Eye (tissue), 1 donor: Measurements from ENCODE around the gene PI4KB.

Source experiments
- DNase-seq: peaks from one replicate; pipeline ENCODE4 v3.0.0-alpha.2; 2015

Gene PI4KB

GRCh38 chr1:151346082-151346768 is 19.0 kb upstream of the PI4KB start:
- DNase-seq, result no peak

DNA sequence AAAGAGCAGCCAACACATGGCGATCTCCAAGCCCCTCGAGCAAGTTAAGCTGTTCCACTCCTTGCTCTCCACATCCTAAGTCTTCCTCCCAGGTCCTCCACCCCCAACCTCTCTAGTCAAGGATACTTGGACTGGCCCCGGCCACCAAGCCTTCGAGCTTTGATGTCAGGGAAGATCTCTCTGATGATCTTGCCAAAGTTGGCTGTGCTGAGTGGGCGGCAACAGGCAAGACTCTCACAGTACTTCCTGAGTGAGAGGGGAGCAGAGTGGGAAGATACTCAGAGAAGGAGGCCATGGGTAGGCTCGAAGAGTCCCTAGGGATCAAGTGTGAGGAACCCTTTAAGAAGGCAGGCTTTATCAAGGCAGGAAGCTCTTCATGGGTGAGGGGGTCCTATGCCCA is 17.1 kb upstream of the PI4KB start:
- DNase-seq, result no peak

DNA sequence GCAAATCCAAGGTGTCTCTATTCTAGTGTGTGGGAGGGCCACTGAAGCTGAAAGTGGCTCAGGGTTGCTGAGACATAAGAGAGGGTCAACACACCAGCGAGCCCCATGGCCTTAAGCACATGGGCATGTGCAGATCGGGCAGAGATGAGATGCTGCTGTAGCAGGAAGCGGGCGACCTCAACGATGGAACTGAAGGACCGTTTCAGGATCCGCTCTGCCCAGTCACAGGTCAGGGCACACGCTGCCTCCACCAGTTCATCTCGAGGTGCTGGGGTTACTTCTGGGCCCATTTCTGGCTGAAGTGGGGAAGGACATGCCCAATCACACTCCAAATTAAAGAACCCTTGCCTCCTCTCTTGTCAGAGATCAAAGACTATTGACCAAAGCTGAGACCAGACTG is 16.4 kb upstream of the PI4KB start:
- no peak for DNase-seq

GRCh38 chr1:151342569-151342968 is 15.4 kb upstream of the PI4KB start:
- no peak for DNase-seq

- DNase-seq, result no peak
Measured at GRCh38 chr1:151342021-151342420, 14.8 kb upstream of the PI4KB start.

DNA sequence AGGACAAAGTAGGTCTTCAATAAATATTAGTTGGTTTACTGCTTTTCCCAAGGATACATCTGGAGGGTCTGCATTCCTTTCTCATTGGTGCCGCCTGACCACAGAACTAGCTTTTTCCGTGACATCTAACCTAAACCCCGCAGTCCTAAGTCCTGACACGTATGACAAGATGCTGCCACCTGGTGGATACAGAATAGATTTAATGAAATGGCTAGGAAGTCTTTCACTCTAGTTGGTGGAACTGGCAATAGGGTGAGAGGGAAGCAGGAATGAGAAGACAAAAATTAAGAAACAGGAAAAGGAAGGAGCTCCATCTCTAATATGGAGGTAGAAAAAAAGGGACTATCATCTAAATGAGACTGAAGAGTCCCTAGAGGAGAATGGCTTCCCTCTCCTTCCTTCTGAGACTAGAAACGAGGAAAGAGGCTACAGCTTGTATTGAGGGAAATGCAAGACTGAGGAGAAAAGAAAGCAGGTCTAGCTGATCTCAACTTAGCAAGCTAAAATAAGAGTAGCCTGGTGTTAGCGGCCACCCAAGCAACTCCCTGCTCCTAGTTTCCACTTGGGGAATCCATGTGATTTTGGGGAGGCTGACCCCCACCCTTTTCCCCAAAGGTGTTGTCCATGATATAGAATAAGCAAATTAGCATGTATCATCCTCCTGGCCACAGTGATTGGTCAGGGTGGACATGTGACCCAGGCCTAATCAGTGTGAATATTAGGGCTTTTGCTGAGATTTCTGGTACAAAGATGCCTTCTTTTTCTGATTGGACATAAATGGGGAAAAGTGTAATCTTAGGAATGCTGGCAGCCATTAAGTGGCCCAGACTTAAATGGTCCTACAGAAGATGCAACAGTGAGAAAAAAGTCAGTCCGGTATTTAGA is 13.9 kb upstream of the PI4KB start:
- peak; percentile 89 for DNase-seq

DNA sequence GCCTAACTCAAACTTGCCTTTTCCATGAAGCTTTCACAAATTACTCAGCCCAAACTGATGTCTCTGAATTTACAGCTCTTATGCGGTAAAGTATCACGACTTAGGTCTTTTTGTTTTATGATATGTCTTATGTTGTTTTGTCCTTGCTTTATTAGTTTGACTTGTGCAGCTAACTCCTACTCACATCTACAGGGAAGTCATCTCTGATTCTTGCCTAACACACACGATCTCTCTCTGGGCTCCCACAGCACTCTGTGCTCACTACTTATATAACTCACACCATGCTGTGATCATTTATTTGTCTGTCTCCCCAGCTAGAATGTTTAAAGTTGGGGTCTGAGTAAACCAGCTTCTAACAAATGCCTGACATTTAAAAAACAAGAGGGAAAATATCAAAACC is 9.3 kb upstream of the PI4KB start:
- no peak for DNase-seq

DNA sequence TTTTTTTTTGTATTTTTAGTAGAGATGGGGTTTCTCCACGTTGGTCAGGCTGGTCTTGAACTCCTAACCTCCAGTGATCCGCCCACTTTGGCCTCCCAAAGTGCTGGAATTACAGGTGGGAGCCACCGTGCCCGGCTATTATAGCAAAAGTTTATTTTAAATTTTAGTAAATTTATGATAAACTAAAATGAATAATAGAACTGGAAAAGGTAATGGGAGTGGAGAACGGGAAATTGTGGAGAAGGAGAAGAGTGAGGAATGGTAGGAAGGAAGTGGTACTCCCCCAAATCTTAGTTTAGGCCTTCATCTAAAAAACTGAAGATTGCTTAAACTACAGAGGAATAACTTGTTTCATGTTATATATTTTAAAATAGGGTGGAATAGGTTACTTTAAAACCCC is 7.6 kb upstream of the PI4KB start:
- DNase-seq, result no peak

DNA sequence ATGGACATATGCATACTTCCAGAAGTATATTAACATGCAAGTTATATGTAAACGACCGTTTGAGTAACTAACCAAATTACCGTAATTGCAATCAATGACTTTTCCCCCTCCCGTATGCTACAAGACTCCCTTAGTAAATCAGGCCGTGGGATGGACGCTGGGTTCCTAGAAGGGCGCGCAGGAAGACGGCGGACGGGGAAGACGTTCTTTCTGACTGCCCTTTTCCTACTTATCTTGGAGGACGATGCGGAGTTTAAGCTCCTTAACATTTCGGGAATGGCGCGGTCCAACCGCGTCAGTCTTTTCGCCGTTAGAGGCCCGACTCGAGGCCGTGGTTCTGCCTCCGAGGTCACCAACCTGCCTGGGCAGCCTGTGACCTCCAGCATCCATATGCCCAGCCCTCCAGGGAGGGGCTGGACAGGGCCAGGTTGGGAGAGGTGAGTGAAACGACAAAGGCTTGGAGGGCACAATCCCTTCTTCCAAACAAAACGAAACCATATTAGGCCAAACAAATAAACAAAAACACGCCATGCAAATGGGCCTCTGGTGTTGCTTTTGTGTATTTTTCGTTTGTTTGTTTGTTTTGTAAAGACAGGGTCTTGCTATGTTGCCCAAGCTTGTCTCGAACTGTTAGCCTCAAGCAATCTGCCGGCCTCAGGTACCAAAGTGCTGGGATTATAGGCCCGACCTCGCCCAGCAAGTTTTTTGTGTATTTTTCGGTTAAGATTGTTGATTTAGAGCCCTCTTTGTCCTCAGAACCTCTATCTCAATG is 873 bp upstream of the PI4KB start:
- DNase-seq, result no peak

- peak; percentile 56 for DNase-seq
Measured at GRCh38 chr1:151326619-151327222, 495 bp downstream of the PI4KB start.

DNA sequence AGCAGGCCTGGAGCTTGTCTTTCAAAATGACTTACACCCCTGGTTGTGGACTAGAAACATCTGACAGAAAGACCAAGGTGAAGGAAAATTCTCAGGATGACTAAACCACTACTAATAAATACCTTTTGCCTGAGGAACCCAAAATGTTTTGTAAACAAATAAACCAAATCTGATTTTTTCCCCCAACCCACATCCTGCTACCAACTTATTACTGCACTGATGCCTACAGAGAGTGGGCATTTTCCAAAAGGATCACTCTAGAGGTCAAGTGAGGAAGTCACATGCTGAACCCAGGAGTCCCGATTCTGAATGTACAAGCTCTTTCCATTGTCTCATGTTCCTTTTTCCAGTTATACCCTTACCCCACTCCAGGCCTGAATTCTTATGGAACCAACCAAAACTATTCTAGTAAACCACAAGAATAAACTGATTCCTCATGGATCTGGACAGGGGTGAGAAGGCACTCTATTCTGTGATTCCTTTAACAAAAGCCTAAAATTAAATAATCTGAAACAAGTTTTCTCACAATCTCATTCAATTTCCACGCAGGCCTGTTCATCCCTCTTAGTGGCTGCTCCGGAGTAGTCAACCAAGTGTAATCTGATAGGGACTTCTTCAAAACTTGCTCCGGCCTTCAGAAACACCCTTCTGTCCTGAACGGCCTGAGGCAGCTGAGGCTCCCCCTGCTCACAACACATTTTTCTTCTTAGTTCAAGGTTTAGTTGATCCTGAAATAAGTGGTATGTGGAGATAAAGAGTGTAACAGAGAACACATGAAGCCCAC is 1.4 kb downstream of the PI4KB start:
- no peak for DNase-seq

DNA sequence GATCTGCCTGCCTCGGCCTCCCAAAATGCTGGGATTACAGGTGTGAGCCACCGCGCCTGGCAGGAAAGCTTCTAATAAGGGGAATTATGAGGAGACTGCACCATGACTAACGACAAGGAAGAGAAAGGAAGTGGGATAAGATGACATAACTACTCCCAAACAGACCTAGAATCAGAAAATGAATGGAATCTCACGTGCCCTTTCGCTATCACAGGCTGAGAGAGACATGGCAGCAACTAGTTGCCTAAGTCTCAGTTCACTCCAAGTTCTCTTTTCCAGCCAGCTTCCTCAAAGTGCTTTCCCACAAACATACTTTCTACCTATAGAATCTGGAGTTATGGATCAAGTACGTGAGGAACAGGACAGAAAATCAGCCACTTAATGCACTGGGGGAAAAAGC is 2.0 kb downstream of the PI4KB start:
- DNase-seq, result no peak

DNA sequence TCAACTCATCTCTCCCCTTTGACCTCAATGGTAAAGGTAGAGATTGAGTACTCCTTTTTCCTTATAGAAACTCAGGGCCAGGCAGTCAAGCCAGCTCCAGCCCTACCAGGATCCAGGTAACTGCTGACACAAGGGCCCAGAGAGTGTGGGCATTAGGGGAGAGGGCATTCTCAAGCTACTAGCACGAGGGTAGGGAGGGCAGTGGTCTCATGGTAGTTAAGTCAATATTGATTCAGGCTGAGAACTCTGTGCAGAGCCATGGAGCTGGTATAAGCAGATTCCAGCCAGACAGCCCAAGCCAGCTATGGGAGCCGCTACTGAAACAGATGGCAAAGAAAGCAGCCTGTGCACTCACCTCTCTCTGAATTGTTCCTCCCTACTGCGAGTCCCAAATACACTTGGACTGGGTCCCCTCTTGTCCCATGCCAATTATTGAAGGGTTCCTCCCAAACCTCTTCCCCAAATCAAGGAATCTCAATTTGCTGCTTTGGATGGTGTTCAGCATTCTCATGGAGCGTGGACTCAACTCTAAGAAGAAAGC is 2.8 kb downstream of the PI4KB start:
- no peak for DNase-seq

GRCh38 chr1:151318975-151319374 is 8.2 kb downstream of the PI4KB start:
- DNase-seq, result no peak

- no peak for DNase-seq
Measured at GRCh38 chr1:151315565-151316235, 11.5 kb downstream of the PI4KB start.

DNA sequence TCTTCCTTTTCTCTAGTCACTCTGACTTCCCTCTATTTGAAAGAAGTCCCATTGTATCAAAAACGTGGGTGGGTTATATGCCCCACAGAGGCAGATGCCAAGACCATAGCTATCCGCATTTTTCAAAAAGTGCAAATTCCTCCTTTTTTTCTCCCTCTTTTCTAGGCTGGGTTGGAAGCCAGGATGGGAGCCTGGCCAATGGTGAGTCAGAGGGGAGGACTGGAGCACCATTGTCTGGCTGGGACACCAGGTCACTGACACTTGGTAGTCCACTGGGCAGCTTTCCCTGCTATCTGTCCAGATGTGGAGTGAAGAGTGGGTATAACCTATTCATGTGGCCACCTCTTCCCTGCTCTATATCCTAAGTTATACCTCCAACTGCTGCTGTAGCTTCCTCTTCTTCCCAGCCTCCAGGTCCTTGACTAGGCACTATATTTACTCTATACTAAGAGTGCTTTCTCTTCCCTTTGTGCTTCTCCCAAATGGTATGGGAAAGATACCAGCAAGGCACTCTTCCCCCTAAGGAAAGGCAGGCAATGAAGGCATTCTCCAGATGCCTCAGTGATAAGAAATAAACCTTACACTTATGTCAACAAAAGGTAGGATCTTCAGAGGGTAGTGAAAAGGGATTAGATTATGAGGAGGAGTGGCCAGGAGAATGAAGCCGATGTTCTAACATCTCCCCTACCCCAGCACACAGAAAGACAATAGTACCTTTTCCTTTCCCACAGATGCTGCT is 12.9 kb downstream of the PI4KB start:
- DNase-seq, result no peak

- no peak for DNase-seq
Measured at GRCh38 chr1:151313501-151313900, 13.7 kb downstream of the PI4KB start.

DNA sequence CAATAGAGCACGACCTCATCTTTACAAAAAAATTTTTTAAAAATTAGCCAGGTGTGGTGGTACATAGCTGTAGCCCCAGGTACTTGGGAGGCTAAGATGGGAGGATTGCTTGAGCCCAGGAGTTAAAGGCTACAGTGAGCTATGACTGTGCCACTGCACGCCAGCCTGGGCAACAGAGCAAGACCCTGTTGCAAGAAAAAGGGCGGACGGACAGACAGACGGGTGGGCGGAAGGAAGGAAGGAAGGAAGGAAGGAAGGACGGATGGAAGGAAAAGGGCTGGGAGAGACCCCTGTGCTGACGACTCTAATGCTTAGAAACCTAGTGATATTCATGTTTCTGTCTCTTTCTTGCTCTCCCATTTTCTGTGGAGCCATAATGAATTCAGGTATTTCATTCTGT is 14.4 kb downstream of the PI4KB start:
- DNase-seq, result no peak

DNA sequence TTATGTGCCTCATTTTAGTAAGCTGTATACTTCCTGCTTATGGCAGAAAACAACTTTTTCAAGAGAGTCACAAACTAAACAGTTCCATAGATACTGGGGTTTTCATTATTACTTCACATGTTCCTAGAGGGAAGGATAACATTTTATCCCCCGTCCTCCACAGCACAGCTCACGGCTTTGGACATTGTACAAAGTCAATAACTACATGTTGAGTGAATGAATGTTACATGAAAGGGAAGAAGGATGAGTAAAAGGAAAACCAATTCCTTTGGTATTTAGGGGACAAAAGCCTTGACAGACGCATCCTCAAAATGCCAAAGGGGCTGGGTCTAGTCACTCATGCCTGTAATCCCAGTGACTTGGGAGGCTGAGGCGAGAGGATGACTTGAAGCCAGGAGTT is 14.8 kb downstream of the PI4KB start:
- DNase-seq, result no peak

DNA sequence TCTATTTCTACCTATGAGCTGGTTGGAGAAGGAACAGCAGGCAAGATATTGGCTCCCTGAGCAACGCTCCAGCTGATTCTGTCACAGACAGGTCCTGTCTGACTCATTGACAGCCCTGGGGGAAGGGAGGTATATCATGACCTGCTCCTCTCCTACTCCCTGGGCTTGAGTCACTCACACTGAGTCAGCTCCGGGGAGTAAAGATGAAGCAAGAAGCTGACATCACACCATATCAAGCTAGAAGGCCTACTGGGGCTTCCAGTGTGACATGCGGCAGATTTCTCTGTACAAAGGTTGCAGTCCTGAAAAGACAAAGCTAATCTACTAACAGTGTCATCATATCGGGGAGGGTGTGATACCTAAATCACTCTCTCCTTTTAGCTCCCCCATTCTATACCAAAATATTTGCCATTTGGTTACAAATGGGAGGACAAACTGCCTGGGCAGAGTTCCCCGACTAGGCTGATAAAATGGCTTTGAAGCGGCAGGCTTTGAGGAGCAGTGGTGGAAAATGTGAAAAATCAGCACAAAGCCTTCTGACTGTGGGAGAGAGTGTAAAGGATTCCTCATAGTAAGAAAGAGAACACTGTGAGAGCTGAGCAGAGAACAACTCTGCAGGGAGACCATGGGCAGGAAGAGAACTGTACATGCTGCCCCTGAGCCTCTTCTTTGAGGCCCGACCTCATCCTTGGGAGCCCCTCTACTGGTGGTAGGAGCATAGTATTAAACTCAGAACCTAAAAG is 15.5 kb downstream of the PI4KB start:
- no peak for DNase-seq
